ENCODE results near the gene OR8G1. TPM values are rescaled to one million over a fixed set of nuclear protein-coding genes. Genes with fewer than 3 reads are reported as not detected.

Gene OR8G1
- total RNA-seq, 1 experiment from 2014 or later = not detected

GRCh38 chr11:124219126-124219525, 21.8 kb upstream of the OR8G1 start:
- Histone ChIP-seq H4K5ac (ENCODE audit: insufficient read length, low read depth, low read length) (no peak overlapping the region), H2BK5ac (ENCODE audit: insufficient read length, low read length) (no peak overlapping the region), H3K79me1 (ENCODE audit: insufficient read depth, low read depth, low read length, poor library complexity, severe bottlenecking) (no peaks in the 10 kb centered on the region), H3K18ac (ENCODE audit: insufficient read length, low read depth, low read length) (no peak overlapping the region), H3K27ac (ENCODE audit: insufficient read length, low read depth, low read length) (no peak overlapping the region), H2AK5ac (ENCODE audit: insufficient read length, low read length) (no peak overlapping the region), H3K56ac (ENCODE audit: insufficient read length, low read depth, low read length) (no peak overlapping the region), H3K9me3 (ENCODE audit: control insufficient read depth, low read depth, low read length) (no peaks in the 10 kb centered on the region), H3K14ac (ENCODE audit: insufficient read depth, low read length) (no peak overlapping the region), H2BK15ac (ENCODE audit: low read depth, low read length) (no peak overlapping the region), H3K4ac (ENCODE audit: low read depth, low read length) (no peak overlapping the region), H2BK12ac (ENCODE audit: insufficient read length, low read depth, low read length) (no peak overlapping the region), H2BK20ac (ENCODE audit: low read depth, low read length, poor library complexity, severe bottlenecking) (no peak overlapping the region), H3K23me2 (ENCODE audit: insufficient read length, low read depth, low read length, poor library complexity, severe bottlenecking) (no peaks in the 10 kb centered on the region), H2BK120ac (ENCODE audit: low read depth, low read length, poor library complexity, severe bottlenecking) (no peak overlapping the region), H3K9ac (ENCODE audit: extremely low read depth, insufficient read length, low read length) (no peak overlapping the region), H3K4me1 (ENCODE audit: insufficient read depth, low read length) (no peaks in the 10 kb centered on the region), H3K27me3 (ENCODE audit: insufficient read depth, low read length) (no peaks in the 10 kb centered on the region), H4K20me1 (ENCODE audit: control insufficient read depth, insufficient read depth, insufficient read length) (no peaks in the 10 kb centered on the region), H2AFZ (ENCODE audit: low read length) (no peak overlapping the region), H4K91ac (ENCODE audit: insufficient read length, low read depth, low read length) (no peak overlapping the region), H3K4me2 (ENCODE audit: insufficient read depth, insufficient read length, low read length) (no peak overlapping the region), H3K23ac (ENCODE audit: insufficient read length, low read depth, low read length) (no peak overlapping the region), H3T11ph (ENCODE audit: low read length) (no peak overlapping the region), H3K79me2 (ENCODE audit: insufficient read depth, low read length) (no peaks in the 10 kb centered on the region), H4K8ac (replicated peaks; ENCODE audit: insufficient read length, low read depth, low read length) (no peak overlapping the region)
- no peak for DNase-seq
- Mint-ChIP-seq H3K4me3 (no peak overlapping the region), H3K36me3 (ENCODE audit: insufficient read depth in 1 of 3, low read depth in 3 of 3) (no peaks in the 10 kb centered on the region), H3K27ac (no peak overlapping the region), H3K9me3 (no peaks in the 10 kb centered on the region), H3K4me1 (no peaks in the 10 kb centered on the region), H3K27me3 (ENCODE audit: low read depth) (peaks cover 6% of the 10 kb centered on the region; the same call in 1 of the 2 replicates)
- TF ChIP-seq CTCF (conservative IDR thresholded peaks at IDR 0.05) = no peak
